ENCODE results near the gene NADSYN1.
A peak's percentile ranks its signal among the peaks of the same experiment; 100 is the strongest.

The NADSYN1 gene

GRCh38 chr11:71450939-71451338, 2.1 kb upstream of the NADSYN1 start:
- no peak for DNase-seq (ENCODE audit: low read depth in 2 of 3, low spot score in 1 of 3)

- DNase-seq (ENCODE audit: low read depth in 2 of 3, low spot score in 1 of 3): no peak
These were observed 1.3 kb upstream of the NADSYN1 start for GRCh38 chr11:71451596-71452198.

- DNase-seq (ENCODE audit: low read depth in 2 of 3, low spot score in 1 of 3): peak in 2 of 3 donors; percentile 21 to 39
These were observed 585 bp upstream of the NADSYN1 start for GRCh38 chr11:71452199-71453036.

GRCh38 chr11:71453918-71454304, 908 bp downstream of the NADSYN1 start:
- no peak for DNase-seq (ENCODE audit: low read depth in 2 of 3, low spot score in 1 of 3)

- DNase-seq (ENCODE audit: low read depth in 2 of 3, low spot score in 1 of 3): no peak
These were observed 1.6 kb downstream of the NADSYN1 start for GRCh38 chr11:71454470-71455113.

GRCh38 chr11:71456294-71456693, 3.3 kb downstream of the NADSYN1 start:
- DNase-seq (ENCODE audit: low read depth in 2 of 3, low spot score in 1 of 3): no peak

- DNase-seq (ENCODE audit: low read depth in 2 of 3, low spot score in 1 of 3): no peak
These were observed 3.8 kb downstream of the NADSYN1 start for GRCh38 chr11:71456831-71457230.

GRCh38 chr11:71458146-71459070, 5.4 kb downstream of the NADSYN1 start:
- DNase-seq (ENCODE audit: low read depth in 2 of 3, low spot score in 1 of 3): no peak

GRCh38 chr11:71459076-71459766, 6.2 kb downstream of the NADSYN1 start:
- DNase-seq (ENCODE audit: low read depth in 2 of 3, low spot score in 1 of 3): no peak

GRCh38 chr11:71459767-71460320, 6.8 kb downstream of the NADSYN1 start:
- DNase-seq (ENCODE audit: low read depth in 2 of 3, low spot score in 1 of 3): no peak

GRCh38 chr11:71461696-71462095, 8.7 kb downstream of the NADSYN1 start:
- no peak for DNase-seq (ENCODE audit: low read depth in 2 of 3, low spot score in 1 of 3)

- no peak for DNase-seq (ENCODE audit: low read depth in 2 of 3, low spot score in 1 of 3)
These were observed 9.7 kb downstream of the NADSYN1 start for GRCh38 chr11:71462726-71463125.

- DNase-seq (ENCODE audit: low read depth in 2 of 3, low spot score in 1 of 3): no peak
These were observed 10.6 kb downstream of the NADSYN1 start for GRCh38 chr11:71463331-71464211.

- no peak for DNase-seq (ENCODE audit: low read depth in 2 of 3, low spot score in 1 of 3)
These were observed 12.1 kb downstream of the NADSYN1 start for GRCh38 chr11:71465054-71465453.

GRCh38 chr11:71466358-71466757, 13.4 kb downstream of the NADSYN1 start:
- DNase-seq (ENCODE audit: low read depth in 2 of 3, low spot score in 1 of 3): no peak

- no peak for DNase-seq (ENCODE audit: low read depth in 2 of 3, low spot score in 1 of 3)
These were observed 14.2 kb downstream of the NADSYN1 start for GRCh38 chr11:71467164-71467563.

- DNase-seq (ENCODE audit: low read depth in 2 of 3, low spot score in 1 of 3): no peak
These were observed 17.9 kb downstream of the NADSYN1 start for GRCh38 chr11:71470946-71471345.

- no peak for DNase-seq (ENCODE audit: low read depth in 2 of 3, low spot score in 1 of 3)
These were observed 19.4 kb downstream of the NADSYN1 start for GRCh38 chr11:71472357-71472885.

Measured in stimulated activated CD4-positive, alpha-beta T cell treated with anti-CD3 and anti-CD28 coated beads, Interleukin-12 subunit alpha, Interleukin-12 subunit beta, amount 100 ng/mL, for 48 hours (primary cell).